Activated T-cell treated with anti-CD3 and anti-CD28 coated beads, Interleukin-2, amount 50 U/mL, for 4 hours (primary cell): ENCODE results near the gene DENND1A. TPM values are rescaled to one million over a fixed set of nuclear protein-coding genes. Genes with fewer than 3 reads are reported as not detected.
A peak's percentile ranks its signal among the peaks of the same experiment; 100 is the strongest.

Experiments used
- ATAC-seq, 2 donors: fragments of 200-7000 bp; cut with Tn5 transposase; one replicate each; pipeline ENCODE4 v1.10.0; 2021
- DNase-seq: peaks from one replicate; pipeline ENCODE4 v3.0.0-alpha.2; 2020
- H3K27me3 Mint-ChIP-seq: one replicate; pipeline ENCODE4 v1.8.0; 2021; ENCODE audit warnings: low read depth, mixed read lengths
- H3K36me3 Mint-ChIP-seq: one replicate; pipeline ENCODE4 v1.8.0; 2022; ENCODE audit warnings: mixed read lengths; ENCODE audit not compliant: insufficient read depth
- H3K4me1 Mint-ChIP-seq: one replicate; pipeline ENCODE4 v1.8.0; 2021; ENCODE audit warnings: low read depth, mixed read lengths
- H3K4me3 Mint-ChIP-seq: one replicate; pipeline ENCODE4 v1.8.0; 2021; ENCODE audit warnings: mild to moderate bottlenecking, moderate library complexity, mixed read lengths
- H3K9me3 Mint-ChIP-seq: one replicate; pipeline ENCODE4 v1.8.0; 2021; ENCODE audit warnings: mixed read lengths
- total RNA-seq, 3 donors: library from RNA; stranded (reverse); gene quantifications; one replicate each; pipeline ENCODE4 v1.2.1, GENCODE V29; 2021

Gene DENND1A
- total RNA-seq, 3 donors from 2014 or later = 15.5 to 21.7 (median 16.9) TPM

- H3K4me3 Mint-ChIP-seq = no peak overlapping the region
- no peaks in the 10 kb centered on the region for H3K36me3 Mint-ChIP-seq
- no peak for DNase-seq
- peaks cover 26% of the 10 kb centered on the region for H3K4me1 Mint-ChIP-seq
- no peak for ATAC-seq
- H3K9me3 Mint-ChIP-seq = no peaks in the 10 kb centered on the region
- no peaks in the 10 kb centered on the region for H3K27me3 Mint-ChIP-seq
Observed at GRCh38 chr9:123361731-123362510, 568.0 kb downstream of the DENND1A start.

- H3K27me3 Mint-ChIP-seq = no peaks in the 10 kb centered on the region
- no peaks in the 10 kb centered on the region for H3K36me3 Mint-ChIP-seq
- no peaks in the 10 kb centered on the region for H3K9me3 Mint-ChIP-seq
- no peak for ATAC-seq
- no peak overlapping the region for H3K4me3 Mint-ChIP-seq
- peaks cover 26% of the 10 kb centered on the region for H3K4me1 Mint-ChIP-seq
- DNase-seq = no peak
Observed at GRCh38 chr9:123361086-123361730, 568.7 kb downstream of the DENND1A start.

GRCh38 chr9:123360161-123361085 lies 569.5 kb downstream of the DENND1A start:
- H3K27me3 Mint-ChIP-seq = no peaks in the 10 kb centered on the region
- DNase-seq = no peak
- no peaks in the 10 kb centered on the region for H3K9me3 Mint-ChIP-seq
- ATAC-seq = peak in 1 of 2 donors; percentile 32
- no peaks in the 10 kb centered on the region for H3K36me3 Mint-ChIP-seq
- peaks cover 26% of the 10 kb centered on the region for H3K4me1 Mint-ChIP-seq
- no peak overlapping the region for H3K4me3 Mint-ChIP-seq

- Mint-ChIP-seq H3K36me3 (no peaks in the 10 kb centered on the region), H3K27me3 (peaks cover 3% of the 10 kb centered on the region), H3K4me3 (no peak overlapping the region), H3K4me1 (peaks cover 26% of the 10 kb centered on the region), H3K9me3 (no peaks in the 10 kb centered on the region)
- no peak for DNase-seq
- no peak for ATAC-seq
Observed at GRCh38 chr9:123359546-123359945, 570.4 kb downstream of the DENND1A start.

GRCh38 chr9:123359106-123359505 lies 570.8 kb downstream of the DENND1A start:
- Mint-ChIP-seq H3K4me3 (no peak overlapping the region), H3K36me3 (no peaks in the 10 kb centered on the region), H3K4me1 (peaks cover 27% of the 10 kb centered on the region), H3K9me3 (no peaks in the 10 kb centered on the region), H3K27me3 (peaks cover 3% of the 10 kb centered on the region)
- ATAC-seq (no peak), DNase-seq (no peak)

GRCh38 chr9:123358181-123358905 lies 571.6 kb downstream of the DENND1A start:
- no peak for DNase-seq
- H3K9me3 Mint-ChIP-seq = no peaks in the 10 kb centered on the region
- no peaks in the 10 kb centered on the region for H3K36me3 Mint-ChIP-seq
- H3K27me3 Mint-ChIP-seq = peaks cover 4% of the 10 kb centered on the region
- H3K4me3 Mint-ChIP-seq = no peak overlapping the region
- no peak for ATAC-seq
- H3K4me1 Mint-ChIP-seq = peaks cover 30% of the 10 kb centered on the region

GRCh38 chr9:123357743-123358059 lies 572.2 kb downstream of the DENND1A start:
- Mint-ChIP-seq H3K27me3 (peaks cover 6% of the 10 kb centered on the region), H3K4me3 (no peak overlapping the region), H3K4me1 (peaks cover 30% of the 10 kb centered on the region), H3K36me3 (no peaks in the 10 kb centered on the region), H3K9me3 (no peaks in the 10 kb centered on the region)
- DNase-seq = no peak
- no peak for ATAC-seq

GRCh38 chr9:123356851-123357742 lies 572.8 kb downstream of the DENND1A start:
- Mint-ChIP-seq H3K4me3 (no peak overlapping the region), H3K27me3 (peaks cover 12% of the 10 kb centered on the region), H3K9me3 (no peaks in the 10 kb centered on the region), H3K36me3 (no peaks in the 10 kb centered on the region), H3K4me1 (peaks cover 30% of the 10 kb centered on the region)
- DNase-seq (no peak), ATAC-seq (no peak)

GRCh38 chr9:123355761-123356431 lies 574.0 kb downstream of the DENND1A start, which contains the start of gene CRB2:
Gene CRB2 (plus strand): TSS chr9:123356197. CDS start chr9:123356261, 64 bp downstream.
- Mint-ChIP-seq H3K9me3 (no peaks in the 10 kb centered on the region), H3K27me3 (peaks cover 14% of the 10 kb centered on the region), H3K4me1 (peaks cover 30% of the 10 kb centered on the region), H3K36me3 (no peaks in the 10 kb centered on the region), H3K4me3 (no peak within 1 kb of the TSS)
- DNase-seq (no peak), ATAC-seq (no peak)

- Mint-ChIP-seq H3K4me3 (no peak overlapping the region), H3K36me3 (no peaks in the 10 kb centered on the region), H3K9me3 (no peaks in the 10 kb centered on the region), H3K27me3 (peaks cover 14% of the 10 kb centered on the region), H3K4me1 (peaks cover 22% of the 10 kb centered on the region)
- ATAC-seq = no peak
- DNase-seq = no peak
Observed at GRCh38 chr9:123354806-123355508, 575.0 kb downstream of the DENND1A start.

GRCh38 chr9:123353984-123354591 lies 575.8 kb downstream of the DENND1A start:
- peak; percentile 75 to 79 for ATAC-seq
- Mint-ChIP-seq H3K4me1 (peaks cover 14% of the 10 kb centered on the region), H3K27me3 (peaks cover 14% of the 10 kb centered on the region), H3K4me3 (no peak overlapping the region), H3K9me3 (no peaks in the 10 kb centered on the region), H3K36me3 (no peaks in the 10 kb centered on the region)
- DNase-seq = peak; percentile 45

- Mint-ChIP-seq H3K27me3 (peaks cover 14% of the 10 kb centered on the region), H3K9me3 (no peaks in the 10 kb centered on the region), H3K36me3 (no peaks in the 10 kb centered on the region), H3K4me3 (no peak overlapping the region), H3K4me1 (peaks cover 4% of the 10 kb centered on the region)
- DNase-seq = no peak
- ATAC-seq = no peak
Observed at GRCh38 chr9:123353041-123353440, 576.9 kb downstream of the DENND1A start.
